Prostate gland (tissue), 2 donors: ENCODE measurements around the gene TMEM178B.

Experiments
- POLR2A ChIP-seq: fragments of 450-650 bp; IDR thresholded peaks from one replicate; pipeline ENCODE4 v1.6.1; 2016; ENCODE audit warnings: antibody characterized with exemption, mild to moderate bottlenecking
- POLR2AphosphoS5 ChIP-seq: sonication (generic); formaldehyde crosslinking; IDR thresholded peaks from one replicate; pipeline ENCODE4 v1.6.1; 2017; ENCODE audit warnings: antibody characterized with exemption
- TF ChIP-seq, protein P1 (sequence below), 4 experiments: fragments of 200-600 bp in 2 of 4; fragments of 450-650 bp in 2 of 4; sonication (generic) in 2 of 4; IDR thresholded peaks; 1 replicate in 3 of 4; 2 replicates in 1 of 4; pipeline ENCODE4 v1.5.1; 2016 to 2019; ENCODE audit warnings: antibody characterized with exemption in 4 of 4, mild to moderate bottlenecking in 2 of 4, moderate library complexity in 2 of 4

DNA sequence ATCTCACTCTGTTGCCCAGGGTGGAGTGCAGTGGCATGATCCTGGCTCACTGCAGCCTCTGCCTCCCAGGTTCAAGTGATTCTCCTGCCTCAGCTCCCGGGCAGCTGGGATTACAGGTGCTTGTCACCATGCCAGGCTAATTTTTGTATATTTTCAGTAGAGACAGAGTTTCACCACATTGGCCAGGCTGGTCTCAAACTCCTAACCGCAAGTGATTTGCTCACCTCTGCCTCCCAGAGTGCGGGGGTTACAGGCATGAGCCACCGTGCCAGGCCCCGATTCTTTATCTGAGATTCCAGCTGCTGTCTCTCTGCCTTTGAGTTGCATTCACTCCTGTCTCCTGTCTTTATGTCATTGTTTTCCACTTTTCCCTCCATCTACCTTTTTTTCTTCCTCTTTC is 168.7 kb downstream of the TMEM178B start:
- TF ChIP-seq, protein P1, sequence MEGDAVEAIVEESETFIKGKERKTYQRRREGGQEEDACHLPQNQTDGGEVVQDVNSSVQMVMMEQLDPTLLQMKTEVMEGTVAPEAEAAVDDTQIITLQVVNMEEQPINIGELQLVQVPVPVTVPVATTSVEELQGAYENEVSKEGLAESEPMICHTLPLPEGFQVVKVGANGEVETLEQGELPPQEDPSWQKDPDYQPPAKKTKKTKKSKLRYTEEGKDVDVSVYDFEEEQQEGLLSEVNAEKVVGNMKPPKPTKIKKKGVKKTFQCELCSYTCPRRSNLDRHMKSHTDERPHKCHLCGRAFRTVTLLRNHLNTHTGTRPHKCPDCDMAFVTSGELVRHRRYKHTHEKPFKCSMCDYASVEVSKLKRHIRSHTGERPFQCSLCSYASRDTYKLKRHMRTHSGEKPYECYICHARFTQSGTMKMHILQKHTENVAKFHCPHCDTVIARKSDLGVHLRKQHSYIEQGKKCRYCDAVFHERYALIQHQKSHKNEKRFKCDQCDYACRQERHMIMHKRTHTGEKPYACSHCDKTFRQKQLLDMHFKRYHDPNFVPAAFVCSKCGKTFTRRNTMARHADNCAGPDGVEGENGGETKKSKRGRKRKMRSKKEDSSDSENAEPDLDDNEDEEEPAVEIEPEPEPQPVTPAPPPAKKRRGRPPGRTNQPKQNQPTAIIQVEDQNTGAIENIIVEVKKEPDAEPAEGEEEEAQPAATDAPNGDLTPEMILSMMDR (IDR thresholded peaks at IDR 0.05), result no peak
- TF ChIP-seq POLR2A (no peak), POLR2AphosphoS5 (no peak)
